ENCODE data around the gene PNPLA6. TPM values are rescaled to one million over a fixed set of nuclear protein-coding genes. Genes with fewer than 3 reads are reported as not detected.

The PNPLA6 gene
- total and polyA plus RNA-seq, 2 of the 4 experiments (the other 2 are of a cell fraction): 17.9 to 52.7 TPM

DNA sequence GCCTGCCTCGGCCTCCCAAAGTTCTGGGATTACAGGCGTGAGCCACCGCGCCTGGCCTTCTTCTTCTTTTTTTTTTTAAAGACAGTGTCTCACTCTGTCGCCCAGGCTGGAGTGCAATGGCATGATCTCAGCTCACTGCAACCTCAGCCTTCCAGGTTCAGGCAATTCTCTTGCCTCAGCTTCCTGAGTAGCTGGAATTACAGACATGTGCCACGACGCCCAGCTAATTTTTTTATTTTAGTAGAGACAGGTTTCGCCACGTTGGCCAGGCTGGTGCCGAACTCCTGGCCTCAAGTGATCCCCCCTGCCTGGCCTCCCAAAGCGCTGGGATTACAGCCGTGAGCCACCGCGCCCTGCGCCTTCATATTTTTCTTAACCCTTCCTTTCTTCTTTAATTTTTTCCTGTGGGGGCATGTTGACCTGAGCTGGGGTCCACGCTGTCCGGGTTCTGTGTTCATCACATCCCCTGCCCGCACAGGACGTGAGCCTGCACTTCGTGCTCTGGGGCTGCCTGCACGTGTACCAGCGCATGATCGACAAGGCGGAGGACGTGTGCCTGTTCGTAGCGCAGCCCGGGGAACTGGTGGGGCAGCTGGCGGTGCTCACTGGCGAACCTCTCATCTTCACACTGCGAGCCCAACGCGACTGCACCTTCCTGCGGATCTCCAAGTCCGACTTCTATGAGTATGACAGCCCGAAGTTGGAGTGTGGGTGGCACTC lies 14.1 kb downstream of the PNPLA6 start:
- no peak overlapping the region for H3K4ac ChIP-seq (ENCODE audit: low read depth, low read length)

More for the DNA sequence above, 14.1 kb downstream of the PNPLA6 start:
- H4K20me1 ChIP-seq (ENCODE audit: insufficient read depth, low read length): no peaks in the 10 kb centered on the region; the same call in 1 of the 2 replicates
- H2AK5ac ChIP-seq (ENCODE audit: low read depth, low read length): no peak overlapping the region
- no peak overlapping the region for H3K4me2 ChIP-seq (ENCODE audit: low read depth, low read length)
- CTCF ChIA-PET: interaction anchor here (0.7 kb wide), 1 partner anchor 15 kb away, joined by 3 read pairs; no protein-coding TSS in a partner anchor
- no peak overlapping the region for H3K18ac ChIP-seq (ENCODE audit: low read depth, low read length)
- ATAC-seq (ENCODE audit: low read depth): no peak
- H2BK20ac ChIP-seq (ENCODE audit: low read depth, low read length): no peak overlapping the region
- no peak overlapping the region for H3K56ac ChIP-seq (ENCODE audit: extremely low read depth, insufficient read depth, low read length)
- dilution Hi-C loops (cut with HindIII; ENCODE audit: low sequenced_read_pairs, unreplicated experiment) (no loop called here), in situ Hi-C loops (cut with MboI; ENCODE audit: low sequenced_read_pairs) (no loop called here), intact Hi-C loops (cut with micrococcal nuclease) (no loop called here)
- BruUV-seq (replicated peaks): no TSS peak
- H4K5ac ChIP-seq (ENCODE audit: low read depth, low read length): no peak overlapping the region
- WGBS, 2 experiments (ENCODE audit: extremely low coverage in 2 of 2, insufficient read length in 1 of 2): 96% methylated on average over 8 of the region's 36 CpGs; no CpG with 5 or more reads in 1 of the 2 experiments
- H2AK9ac ChIP-seq (replicated peaks; ENCODE audit: low read depth, low read length, poor library complexity): no peak overlapping the region
- H3K4me3 ChIP-seq (ENCODE audit: insufficient read depth, low read depth, low read length): no peak overlapping the region
- H3K23ac ChIP-seq (ENCODE audit: low read depth, low read length): no peak overlapping the region
- H3K9me1 ChIP-seq (ENCODE audit: insufficient read depth, low read length): no peaks in the 10 kb centered on the region
- POLR2A ChIA-PET (ENCODE audit: unreplicated experiment): no interaction called here
- no peak overlapping the region for H2BK120ac ChIP-seq (ENCODE audit: low read depth, low read length)
- H4K91ac ChIP-seq (ENCODE audit: insufficient read depth, low read depth, low read length): no peak overlapping the region
- no peak for DNase-seq
- peaks cover 30% of the 10 kb centered on the region for H3K36me3 ChIP-seq (ENCODE audit: control insufficient read depth, insufficient read depth, low read length)
- H2BK5ac ChIP-seq (ENCODE audit: low read depth, low read length, poor library complexity, severe bottlenecking): no peak overlapping the region
- no peaks in the 10 kb centered on the region for H3K9me3 ChIP-seq (ENCODE audit: control insufficient read depth, insufficient read depth, low read length)
- no peaks in the 10 kb centered on the region for H3K27me3 ChIP-seq (ENCODE audit: control insufficient read depth, insufficient read depth, low read length)
- H4K8ac ChIP-seq (ENCODE audit: low read depth in 2 of 2, low read length in 2 of 2): no peak overlapping the region
- H2AFZ ChIP-seq (replicated peaks; ENCODE audit: low read length, poor library complexity): no peak overlapping the region
- no peak overlapping the region for H3K14ac ChIP-seq (replicated peaks; ENCODE audit: low read depth, low read length)
- H2BK15ac ChIP-seq (ENCODE audit: low read depth, low read length): no peak overlapping the region
- TF ChIP-seq CTCF (conservative IDR thresholded peaks at IDR 0.05; ENCODE audit: low read depth, low read length) (no peak), MAZ (IDR thresholded peaks at IDR 0.05; ENCODE audit: borderline replicate concordance, low read depth, low read length) (no peak), RFX5 (IDR thresholded peaks at IDR 0.05; ENCODE audit: low read depth, low read length) (no peak), FOS (IDR thresholded peaks at IDR 0.05; ENCODE audit: low read depth, low read length) (no peak)
- TF ChIP-seq, protein P1, sequence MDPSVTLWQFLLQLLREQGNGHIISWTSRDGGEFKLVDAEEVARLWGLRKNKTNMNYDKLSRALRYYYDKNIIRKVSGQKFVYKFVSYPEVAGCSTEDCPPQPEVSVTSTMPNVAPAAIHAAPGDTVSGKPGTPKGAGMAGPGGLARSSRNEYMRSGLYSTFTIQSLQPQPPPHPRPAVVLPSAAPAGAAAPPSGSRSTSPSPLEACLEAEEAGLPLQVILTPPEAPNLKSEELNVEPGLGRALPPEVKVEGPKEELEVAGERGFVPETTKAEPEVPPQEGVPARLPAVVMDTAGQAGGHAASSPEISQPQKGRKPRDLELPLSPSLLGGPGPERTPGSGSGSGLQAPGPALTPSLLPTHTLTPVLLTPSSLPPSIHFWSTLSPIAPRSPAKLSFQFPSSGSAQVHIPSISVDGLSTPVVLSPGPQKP (IDR thresholded peaks at IDR 0.05; ENCODE audit: borderline replicate concordance, low read depth, low read length): no peak
- no peak overlapping the region for H3K27ac ChIP-seq (ENCODE audit: insufficient read depth, low read length)
- H3K79me1 ChIP-seq (ENCODE audit: low read depth in 1 of 2, low read length in 2 of 2): 0 out of 4 replicates have a peak, but pooled peaks cover 0 to 2% of the 10 kb centered on the region in 2 experiments
- no peak overlapping the region for H3K9ac ChIP-seq (ENCODE audit: low read depth, low read length)
- no peaks in the 10 kb centered on the region for H3K4me1 ChIP-seq (ENCODE audit: control insufficient read depth, insufficient read depth, low read length)
